ENCODE results near the gene AATF. TPM values are rescaled to one million over a fixed set of nuclear protein-coding genes. Genes with fewer than 3 reads are reported as not detected.

The AATF gene
- total RNA-seq, 1 experiment from 2014 or later = 87.6 TPM

DNA sequence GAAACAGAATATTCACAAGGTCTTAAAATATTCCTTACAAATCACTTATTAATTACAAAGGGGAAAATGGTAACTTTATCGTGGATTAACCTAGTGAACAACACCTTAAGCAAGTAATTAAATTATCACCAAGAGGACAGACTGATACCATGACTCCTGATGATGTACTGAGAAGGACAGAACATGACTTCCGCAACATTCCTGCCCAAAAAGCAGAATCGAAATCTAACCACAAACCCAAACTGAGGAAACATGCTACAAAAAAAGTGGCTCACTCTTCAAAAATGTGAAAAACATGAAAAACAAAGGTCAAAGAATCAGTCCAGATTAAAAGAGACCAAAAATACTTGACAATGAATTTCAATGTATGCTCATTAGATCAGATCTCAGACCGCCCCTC is 151.5 kb downstream of the AATF start:
- ChIA-PET POLR2A (no interaction called here), CTCF (no interaction called here)
- no peak for TF ChIP-seq CTCF (IDR thresholded peaks at IDR 0.05; ENCODE audit: insufficient read depth in 1 of 2, low read depth in 1 of 2, low read length in 1 of 2, severe bottlenecking in 1 of 2, unreplicated experiment in 1 of 2)
- intact Hi-C loops (cut with micrococcal nuclease; ENCODE audit: unreplicated experiment) = no loop called here
- Histone ChIP-seq H3K36me3 (ENCODE audit: control insufficient read depth, insufficient read depth, low read length) (peaks cover 16% of the 10 kb centered on the region), H3K4me1 (no peaks in the 10 kb centered on the region), H3K27me3 (replicated peaks; ENCODE audit: control insufficient read depth, insufficient read depth, low read length) (no peaks in the 10 kb centered on the region), H3K4me3 (ENCODE audit: low read depth, low read length) (no peak overlapping the region), H3K9me3 (no peaks in the 10 kb centered on the region)
- no peak overlapping the region for H3K4me3 Mint-ChIP-seq (ENCODE audit: unreplicated experiment)
- no peak overlapping the region for H3K27ac Mint-ChIP-seq (ENCODE audit: unreplicated experiment)
- BruUV-seq (replicated peaks) = no TSS peak
- no peaks in the 10 kb centered on the region for H3K4me1 Mint-ChIP-seq (ENCODE audit: low read depth, unreplicated experiment)
- no peak for DNase-seq
- no peaks in the 10 kb centered on the region for H3K9me3 Mint-ChIP-seq (ENCODE audit: unreplicated experiment)
- H3K36me3 Mint-ChIP-seq (ENCODE audit: insufficient read depth, unreplicated experiment) = peaks cover 73% of the 10 kb centered on the region
- H3K27me3 Mint-ChIP-seq (ENCODE audit: insufficient read depth, unreplicated experiment) = no peaks in the 10 kb centered on the region

GRCh38 chr17:37101306-37101705 is 152.6 kb downstream of the AATF start:
- Mint-ChIP-seq H3K36me3 (ENCODE audit: insufficient read depth, unreplicated experiment) (peaks cover 66% of the 10 kb centered on the region), H3K27me3 (ENCODE audit: insufficient read depth, unreplicated experiment) (no peaks in the 10 kb centered on the region), H3K9me3 (ENCODE audit: unreplicated experiment) (no peaks in the 10 kb centered on the region), H3K4me3 (ENCODE audit: unreplicated experiment) (no peak overlapping the region), H3K4me1 (ENCODE audit: low read depth, unreplicated experiment) (no peaks in the 10 kb centered on the region), H3K27ac (ENCODE audit: unreplicated experiment) (no peak overlapping the region)
- ChIA-PET CTCF (interaction anchor here (0.6 kb wide), 1 partner anchor 35 kb away, joined by 3 read pairs; no protein-coding TSS in a partner anchor), POLR2A (no interaction called here)
- Histone ChIP-seq H3K36me3 (ENCODE audit: control insufficient read depth, insufficient read depth, low read length) (peaks cover 13% of the 10 kb centered on the region), H3K4me3 (ENCODE audit: low read depth, low read length) (no peak overlapping the region), H3K27me3 (replicated peaks; ENCODE audit: control insufficient read depth, insufficient read depth, low read length) (no peaks in the 10 kb centered on the region), H3K4me1 (no peaks in the 10 kb centered on the region), H3K9me3 (no peaks in the 10 kb centered on the region)
- no TSS peak for BruUV-seq (replicated peaks)
- intact Hi-C loops (cut with micrococcal nuclease; ENCODE audit: unreplicated experiment) = no loop called here
- DNase-seq = no peak
- no peak for TF ChIP-seq CTCF (IDR thresholded peaks at IDR 0.05; ENCODE audit: insufficient read depth in 1 of 2, low read depth in 1 of 2, low read length in 1 of 2, severe bottlenecking in 1 of 2, unreplicated experiment in 1 of 2)

DNA sequence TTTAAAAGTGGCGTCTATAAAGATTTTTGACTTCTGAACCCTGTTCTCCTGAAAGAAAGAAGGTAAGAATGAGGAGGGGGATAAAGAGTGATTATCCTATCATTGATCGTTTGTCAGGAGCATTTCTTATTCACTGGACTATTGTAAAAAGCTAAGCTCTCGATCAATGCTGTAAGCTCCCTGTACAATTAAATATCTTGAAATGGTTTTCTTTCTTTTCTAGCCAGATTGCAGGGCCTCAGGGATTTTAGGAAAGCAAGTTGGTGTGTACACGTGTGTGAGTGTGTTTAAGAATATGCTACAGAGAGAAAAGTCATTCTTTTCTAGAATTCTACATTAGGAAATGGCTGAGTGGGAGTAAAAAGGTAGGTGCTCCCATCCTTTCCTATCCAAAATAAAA is 154.5 kb downstream of the AATF start:
- no peak overlapping the region for H3K4me3 Mint-ChIP-seq (ENCODE audit: unreplicated experiment)
- H3K4me1 Mint-ChIP-seq (ENCODE audit: low read depth, unreplicated experiment) = no peaks in the 10 kb centered on the region
- peaks cover 56% of the 10 kb centered on the region for H3K36me3 Mint-ChIP-seq (ENCODE audit: insufficient read depth, unreplicated experiment)
- TF ChIP-seq CTCF (IDR thresholded peaks at IDR 0.05; ENCODE audit: insufficient read depth in 1 of 2, low read depth in 1 of 2, low read length in 1 of 2, severe bottlenecking in 1 of 2, unreplicated experiment in 1 of 2) = no peak
- ChIA-PET CTCF (no interaction called here), POLR2A (no interaction called here)
- no peaks in the 10 kb centered on the region for H3K27me3 ChIP-seq (replicated peaks; ENCODE audit: control insufficient read depth, insufficient read depth, low read length)
- H3K36me3 ChIP-seq (ENCODE audit: control insufficient read depth, insufficient read depth, low read length) = 0 out of 2 replicates have a peak, but pooled peaks cover 2% of the 10 kb centered on the region
- BruUV-seq (replicated peaks) = no TSS peak
- no peaks in the 10 kb centered on the region for H3K9me3 Mint-ChIP-seq (ENCODE audit: unreplicated experiment)
- H3K27me3 Mint-ChIP-seq (ENCODE audit: insufficient read depth, unreplicated experiment) = no peaks in the 10 kb centered on the region
- H3K9me3 ChIP-seq = no peaks in the 10 kb centered on the region
- H3K4me3 ChIP-seq (ENCODE audit: low read depth, low read length) = no peak overlapping the region
- no peaks in the 10 kb centered on the region for H3K4me1 ChIP-seq
- intact Hi-C loops (cut with micrococcal nuclease; ENCODE audit: unreplicated experiment) = no loop called here
- no peak for DNase-seq
- H3K27ac Mint-ChIP-seq (ENCODE audit: unreplicated experiment) = no peak overlapping the region
